Ramos (cell line): Measurements from ENCODE around the gene HSDL1.

Source experiments
- in situ Hi-C: fragments of 300-500 bp; cut with MboI; formaldehyde crosslinking; loops from one replicate; pipeline ENCODE4 v1.14.3; 2022; ENCODE audit warnings: low sequenced_read_pairs; ENCODE audit not compliant: unreplicated experiment

Gene HSDL1

DNA sequence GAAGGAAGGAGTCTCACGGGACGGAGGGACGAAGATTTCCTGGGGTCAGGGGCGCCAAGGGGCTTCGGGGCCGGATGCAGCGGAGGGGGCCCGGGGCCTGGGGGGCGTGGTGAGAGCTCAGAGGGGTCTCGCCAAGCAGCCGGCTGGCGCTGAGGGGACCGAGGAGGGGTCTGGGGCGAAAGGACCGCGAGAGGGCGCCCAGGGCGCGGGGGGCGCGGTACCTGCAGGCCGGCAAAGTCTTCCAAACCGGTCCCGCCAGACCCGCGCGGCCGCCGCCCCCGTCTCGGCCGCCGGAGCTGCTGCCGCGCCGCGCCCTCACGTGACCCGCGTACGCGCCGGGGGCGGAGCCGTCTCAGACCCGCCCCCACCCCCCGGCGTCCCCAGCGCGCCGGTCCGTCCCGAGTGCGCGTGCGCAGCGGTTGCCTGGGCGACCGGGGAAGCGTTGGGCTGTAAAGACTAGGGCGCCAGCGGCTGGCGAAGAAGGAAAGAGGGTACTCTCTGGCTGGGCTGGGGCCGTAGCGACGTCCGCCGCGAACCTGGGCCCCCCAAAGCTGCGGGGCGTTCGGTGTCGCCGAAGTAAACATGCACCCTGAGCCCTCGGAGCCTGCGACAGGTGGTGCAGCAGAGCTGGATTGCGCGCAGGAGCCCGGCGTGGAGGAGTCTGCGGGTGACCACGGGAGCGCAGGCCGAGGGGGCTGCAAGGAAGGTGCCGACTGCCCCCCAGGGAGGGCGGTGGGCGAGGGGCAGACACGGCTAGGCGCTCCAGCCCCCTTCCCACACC, at the start of gene HSDL1, which contains the start of gene DNAAF1:
Gene HSDL1 (minus strand): TSS at position 319 of the 781 bp plus-strand sequence. CDS start 13,856 bp downstream, outside the sequence.
Gene DNAAF1 (plus strand): TSS at position 450 of the 781 bp plus-strand sequence. CDS start 133 bp downstream, at position 583.
- in situ Hi-C loops, result no loop called here

DNA sequence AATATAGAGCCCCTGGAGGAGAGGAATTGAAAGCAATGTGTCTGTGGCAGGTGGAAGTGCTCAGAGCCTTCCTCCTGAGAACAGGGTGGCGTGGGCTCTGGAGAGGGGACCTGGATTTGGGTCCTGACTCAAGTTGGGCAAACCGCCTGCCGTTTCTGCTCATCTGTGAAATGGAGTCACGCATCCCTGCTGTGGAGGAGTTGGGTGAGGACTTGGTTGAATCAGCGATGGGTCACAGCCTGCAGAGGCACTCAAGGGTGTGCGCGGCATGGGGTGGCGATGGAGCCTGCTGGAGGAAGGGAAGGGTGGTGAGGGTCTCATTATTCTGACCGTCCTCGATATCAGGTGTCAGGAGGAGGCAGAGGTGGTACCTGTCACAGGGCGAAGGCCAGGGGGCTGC, 49.0 kb upstream of the HSDL1 start:
- in situ Hi-C loops, result no loop called here

DNA sequence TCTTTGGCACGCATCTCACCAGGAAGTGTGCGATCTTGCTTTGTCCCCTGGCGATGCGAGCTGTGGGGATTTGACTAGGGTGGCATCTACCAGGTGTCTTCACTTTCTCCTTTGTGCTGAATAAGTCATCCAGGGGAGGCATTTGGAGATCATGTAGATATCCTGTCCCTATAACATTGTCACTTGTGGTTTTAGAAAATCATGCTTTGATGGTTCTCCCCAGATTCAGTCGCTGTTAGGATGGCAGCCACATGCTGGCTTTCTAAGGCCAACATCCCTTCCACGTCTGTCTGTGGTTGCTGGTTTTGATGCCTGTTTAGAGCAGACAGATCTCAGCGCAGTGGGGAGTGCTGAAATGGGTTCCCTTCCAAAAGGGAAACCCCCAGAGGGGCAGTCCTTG, 48.5 kb upstream of the HSDL1 start:
- in situ Hi-C loops, result no loop called here

DNA sequence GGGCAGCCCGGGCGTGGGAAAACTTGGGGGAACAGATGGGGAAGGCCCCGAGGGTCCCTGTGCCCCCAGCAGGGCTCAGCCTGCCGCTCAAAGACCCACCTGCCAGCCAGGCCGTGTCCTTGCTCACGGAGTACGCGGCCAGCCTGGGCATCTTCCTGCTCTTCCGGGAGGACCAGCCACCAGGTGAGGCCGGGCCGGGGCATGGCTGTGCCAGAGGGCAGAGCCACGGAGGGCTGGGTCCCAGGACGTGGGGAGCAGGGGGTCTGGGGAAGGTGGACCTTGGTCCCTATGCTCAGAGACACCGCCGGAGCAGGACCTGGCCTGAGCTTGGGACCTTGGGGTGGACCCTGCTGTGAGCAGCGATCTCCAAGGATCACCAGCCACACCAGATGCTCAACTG, 46.5 kb upstream of the HSDL1 start:
- in situ Hi-C loops, result no loop called here

DNA sequence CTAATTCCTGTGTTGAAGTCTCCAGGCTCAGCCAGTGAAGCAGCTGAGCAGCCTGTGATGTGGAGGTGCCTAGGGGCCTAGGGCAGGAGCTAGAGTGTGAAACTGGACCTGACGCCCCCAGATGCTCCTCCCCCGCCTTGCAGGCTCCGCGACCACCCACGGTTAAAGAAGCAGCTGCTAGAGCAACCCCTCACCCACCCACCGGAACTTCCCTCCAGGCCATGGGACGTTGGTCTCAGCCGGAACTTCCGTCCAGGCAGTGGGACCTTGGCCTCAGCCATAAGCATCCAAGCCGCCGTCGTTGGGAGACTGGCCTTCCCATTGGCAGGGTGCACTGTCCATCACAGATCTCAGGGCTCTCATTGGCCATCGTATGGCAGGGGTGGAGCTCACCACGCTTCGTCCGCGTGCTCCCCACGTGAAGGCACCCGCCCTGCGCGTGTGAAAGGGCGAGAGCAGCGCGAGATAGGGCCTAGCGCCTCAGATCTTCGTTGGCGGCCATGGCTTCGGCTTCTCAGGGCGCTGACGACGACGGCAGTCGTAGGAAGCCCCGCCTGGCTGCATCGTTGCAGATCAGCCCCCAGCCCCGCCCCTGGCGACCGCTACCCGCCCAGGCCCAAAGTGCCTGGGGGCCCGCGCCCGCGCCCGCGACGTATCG, 45.9 kb upstream of the HSDL1 start, which contains the start of gene ADAD2:
Gene ADAD2 (plus strand): TSS at position 427 of the 658 bp plus-strand sequence. CDS start 74 bp downstream, at position 501.
- in situ Hi-C loops, result no loop called here

DNA sequence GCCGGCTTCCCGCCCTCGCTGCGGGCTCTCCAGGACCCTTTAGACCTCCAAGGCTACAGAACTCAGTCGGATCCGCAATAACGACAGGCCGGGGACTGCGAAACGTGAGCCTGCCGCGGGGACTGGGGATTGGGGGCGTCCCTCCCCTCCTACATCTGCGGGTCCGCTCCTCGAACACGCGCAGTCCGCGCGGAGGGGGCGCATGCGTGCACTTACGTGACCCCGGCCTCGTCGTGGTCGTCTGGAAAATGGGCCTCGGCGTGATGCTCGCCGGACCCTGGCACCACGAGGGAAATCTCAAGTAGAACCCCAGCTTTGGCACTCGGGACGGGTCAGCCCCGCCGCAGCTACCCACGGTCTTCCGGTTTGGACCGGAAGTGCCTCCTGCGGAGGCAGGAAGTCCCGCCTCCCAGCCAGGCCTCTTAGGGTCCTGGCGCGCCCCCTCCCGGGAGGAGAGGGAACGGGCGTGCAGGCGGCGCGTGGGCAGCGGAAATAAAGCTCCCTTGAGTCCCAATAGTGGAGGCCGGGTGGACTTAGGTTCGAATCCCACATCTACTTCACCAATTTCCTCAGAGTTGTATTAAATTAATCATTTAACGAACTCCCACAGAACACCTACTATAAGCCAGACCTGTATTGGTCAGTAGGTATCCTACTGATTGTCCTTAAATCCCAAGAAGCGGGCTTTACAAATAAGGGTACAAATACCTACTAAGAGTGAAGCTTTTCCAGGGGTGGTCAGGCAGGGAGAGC, 41.9 kb upstream of the HSDL1 start, which contains the start of gene TAF1C:
Gene TAF1C (minus strand): TSS at position 373 of the 753 bp plus-strand sequence. CDS start 2,069 bp downstream, outside the sequence.
- in situ Hi-C loops, result loop anchor here (5.0 kb wide), 1 partner anchor 100 kb away; no protein-coding TSS in a partner anchor

DNA sequence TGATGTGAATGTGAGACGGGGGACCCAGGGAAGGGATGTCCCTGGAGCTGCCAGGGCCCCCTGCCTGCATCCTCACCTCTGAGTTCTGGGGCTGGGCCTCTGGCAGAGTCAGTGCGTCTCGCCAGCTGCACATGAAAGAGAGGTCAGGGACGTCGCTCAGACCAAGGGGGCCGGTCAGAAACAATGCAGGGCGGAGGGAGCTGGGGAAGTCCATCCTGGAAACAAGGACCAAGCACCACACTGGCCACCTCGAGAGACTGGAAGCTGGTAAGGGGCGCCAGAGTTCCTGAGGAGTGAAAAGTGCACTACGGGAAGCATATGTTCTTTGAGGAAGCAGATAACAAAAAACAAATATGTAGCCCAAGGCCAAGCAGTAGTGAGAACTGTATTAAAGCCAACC, 39.8 kb upstream of the HSDL1 start:
- in situ Hi-C loops, result loop anchor here (5.0 kb wide), 1 partner anchor 97 kb away; no protein-coding TSS in a partner anchor

DNA sequence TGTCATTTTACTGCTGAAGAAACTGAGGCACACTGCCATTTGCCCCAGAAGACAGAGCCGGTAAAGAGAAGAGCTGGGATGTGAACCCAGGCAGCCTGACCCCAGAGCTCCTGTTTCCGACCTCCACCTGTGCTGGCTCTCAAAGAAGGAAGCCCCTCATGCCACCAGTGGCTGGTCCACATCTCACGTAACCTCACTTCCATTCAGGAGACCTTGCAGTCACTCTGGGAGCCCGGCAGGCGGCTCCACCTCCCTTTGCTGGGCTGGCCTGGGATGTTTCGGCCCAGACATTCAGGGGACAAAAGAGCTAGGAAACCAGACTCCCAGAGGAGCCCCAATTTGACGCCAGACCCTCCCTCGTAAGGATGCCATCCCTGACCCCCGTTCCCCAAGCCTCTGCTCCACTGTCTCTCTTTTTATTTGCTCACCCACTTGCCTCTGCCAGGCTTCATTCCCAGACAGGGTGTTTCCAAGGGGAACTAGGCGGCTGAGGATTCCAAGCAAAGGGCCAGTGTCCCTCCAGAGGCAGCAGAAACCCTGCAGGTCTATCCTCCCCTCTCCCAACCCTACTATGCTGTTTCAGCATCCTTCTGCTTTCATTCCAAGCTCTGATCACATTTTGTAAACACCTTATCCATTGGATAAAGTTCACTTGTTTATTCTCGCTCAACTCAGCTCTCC, 39.1 kb upstream of the HSDL1 start:
- in situ Hi-C loops, result no loop called here

DNA sequence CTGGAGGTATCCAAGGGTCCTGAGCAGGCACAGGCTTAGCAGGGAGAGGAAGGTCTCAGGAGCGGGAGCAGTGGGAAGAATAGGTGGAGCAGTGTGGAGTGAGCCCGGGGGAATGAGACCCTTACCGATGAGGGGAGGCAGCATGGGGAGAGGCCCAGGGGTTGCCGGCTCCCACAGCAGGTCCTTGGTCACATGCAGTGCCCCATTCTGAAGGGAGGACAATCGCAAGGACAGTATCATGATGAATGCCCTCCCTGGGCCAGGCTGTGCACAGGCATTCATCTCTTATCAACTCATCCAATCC, 38.5 kb upstream of the HSDL1 start:
- in situ Hi-C loops, result no loop called here

DNA sequence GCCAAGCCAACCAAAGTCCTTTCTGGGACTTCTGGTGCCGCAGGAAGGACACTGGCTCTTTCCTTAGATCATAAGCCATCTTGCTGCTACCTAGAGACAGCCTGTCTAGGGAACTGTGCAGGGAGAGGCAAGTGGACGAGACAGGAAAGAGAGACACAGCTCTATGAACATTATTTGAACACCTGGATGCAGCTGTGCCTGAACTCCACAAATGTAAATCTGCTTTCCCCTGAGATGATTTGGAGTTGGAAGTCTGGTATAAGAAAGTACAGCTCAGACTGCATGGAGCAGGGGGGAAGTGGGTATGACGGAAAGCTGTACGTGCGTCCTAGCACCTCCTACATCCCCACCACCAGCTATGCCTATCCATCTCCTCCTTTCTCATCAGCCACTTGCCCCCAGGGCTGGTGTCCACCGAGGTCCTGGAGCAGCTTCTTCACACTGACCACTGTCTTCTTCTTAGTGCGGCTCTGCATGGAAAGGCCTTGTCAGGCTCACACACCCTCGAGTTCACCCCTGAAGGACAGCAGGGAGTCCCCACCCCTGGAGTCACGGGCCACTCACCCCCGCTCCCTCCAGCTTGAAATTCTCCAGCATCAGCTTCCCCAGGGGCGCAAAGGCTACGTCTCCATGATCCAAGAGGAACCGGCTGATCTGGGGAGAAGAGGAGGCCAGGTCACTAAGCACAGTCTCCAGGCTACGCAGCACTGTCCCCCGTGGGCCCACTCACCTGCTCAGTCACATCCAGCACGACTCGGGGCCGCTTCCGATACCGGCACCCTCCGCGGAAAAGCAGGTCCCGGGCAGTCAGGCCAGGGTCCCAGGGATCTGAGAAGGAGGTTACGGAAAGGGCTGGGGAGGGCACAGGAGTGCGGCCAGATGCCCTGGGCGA, 37.9 kb upstream of the HSDL1 start:
- in situ Hi-C loops, result no loop called here

DNA sequence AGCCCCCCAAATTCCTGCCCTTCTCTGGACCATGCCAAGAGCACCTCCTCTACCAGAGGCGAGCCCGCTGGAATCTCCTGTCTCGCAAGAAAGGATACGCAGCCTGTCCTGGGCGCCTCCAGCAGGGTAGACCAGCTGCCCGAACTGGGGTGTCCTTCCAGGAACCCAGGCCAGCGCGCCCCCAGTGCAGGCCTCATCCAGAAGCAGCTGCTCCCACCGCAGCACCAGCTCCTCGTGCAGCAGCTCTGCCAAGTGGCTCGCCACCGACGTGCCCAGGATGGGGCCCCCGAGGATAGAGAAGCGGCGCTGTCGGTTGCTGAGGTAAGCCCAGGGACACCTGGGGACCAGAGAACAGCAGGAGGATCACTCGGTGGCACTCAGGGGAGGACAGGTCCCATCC, 37.1 kb upstream of the HSDL1 start:
- in situ Hi-C loops, result no loop called here

DNA sequence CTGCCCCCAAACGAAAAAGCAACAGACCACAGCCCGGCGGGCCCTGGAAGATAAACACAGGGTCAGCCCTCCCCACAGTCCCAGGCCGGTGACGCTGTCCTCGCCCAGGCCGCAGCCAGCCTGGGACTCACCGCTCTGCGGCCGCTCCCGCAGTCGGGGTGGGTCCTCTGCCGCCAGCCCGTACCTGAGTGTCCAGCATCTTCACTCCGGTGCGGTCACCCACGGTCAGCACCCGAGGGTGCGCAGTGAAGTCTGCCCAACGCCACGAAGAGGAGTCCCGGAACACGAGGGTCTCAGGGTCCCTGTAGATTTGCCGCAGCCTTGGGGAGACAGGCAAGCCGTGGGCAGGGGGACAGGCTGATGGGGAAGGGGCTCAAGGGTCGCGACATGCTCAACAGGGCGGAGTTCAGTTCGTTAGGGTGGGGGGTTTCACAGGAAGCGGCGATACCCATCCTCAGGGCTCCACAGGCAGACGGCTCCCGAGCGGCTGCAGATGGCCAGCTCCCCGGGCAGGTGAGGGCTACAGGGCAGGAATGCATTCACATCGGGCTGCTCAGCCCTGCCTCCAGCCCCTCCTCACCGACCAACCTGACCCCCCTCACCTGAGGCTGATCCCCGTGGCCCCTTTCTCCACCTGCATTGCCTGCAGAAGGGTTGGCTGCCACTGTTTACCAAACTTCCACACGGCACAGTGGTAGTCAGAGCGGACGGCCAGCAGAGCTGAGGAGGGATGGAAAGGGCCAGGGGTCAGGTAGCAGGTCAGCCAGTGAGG, 36.4 kb upstream of the HSDL1 start:
- in situ Hi-C loops, result no loop called here

DNA sequence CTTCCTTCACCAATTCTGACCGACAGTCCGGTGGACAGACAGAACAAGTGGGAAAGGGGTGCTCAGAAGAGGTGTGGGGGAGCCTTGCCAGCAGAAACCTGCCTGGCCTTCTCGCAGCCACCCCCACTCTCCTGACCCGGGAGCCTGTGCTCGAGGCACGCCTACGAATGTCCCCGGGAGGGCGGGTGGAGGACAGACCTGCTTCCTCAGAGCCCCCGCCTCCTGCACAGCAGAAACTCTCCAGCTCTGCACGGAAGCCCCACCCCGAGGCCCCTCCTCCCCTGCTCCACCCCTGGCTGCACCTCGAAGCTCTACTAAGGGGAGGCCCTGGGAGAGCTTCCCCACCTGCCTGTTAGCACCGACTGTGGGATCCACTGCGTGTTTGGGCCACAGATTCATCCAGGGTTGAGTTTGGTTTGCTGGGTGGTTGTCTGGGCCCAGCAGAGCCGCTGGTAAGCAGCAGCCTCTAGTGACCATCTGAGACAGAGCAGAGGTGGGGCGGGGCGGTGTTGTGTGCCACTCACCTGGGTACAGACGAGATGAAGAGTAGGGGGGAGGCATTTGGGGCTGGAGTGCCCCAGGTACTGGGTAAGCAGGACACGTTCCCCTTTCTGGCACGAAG, 35.7 kb upstream of the HSDL1 start:
- in situ Hi-C loops, result no loop called here

DNA sequence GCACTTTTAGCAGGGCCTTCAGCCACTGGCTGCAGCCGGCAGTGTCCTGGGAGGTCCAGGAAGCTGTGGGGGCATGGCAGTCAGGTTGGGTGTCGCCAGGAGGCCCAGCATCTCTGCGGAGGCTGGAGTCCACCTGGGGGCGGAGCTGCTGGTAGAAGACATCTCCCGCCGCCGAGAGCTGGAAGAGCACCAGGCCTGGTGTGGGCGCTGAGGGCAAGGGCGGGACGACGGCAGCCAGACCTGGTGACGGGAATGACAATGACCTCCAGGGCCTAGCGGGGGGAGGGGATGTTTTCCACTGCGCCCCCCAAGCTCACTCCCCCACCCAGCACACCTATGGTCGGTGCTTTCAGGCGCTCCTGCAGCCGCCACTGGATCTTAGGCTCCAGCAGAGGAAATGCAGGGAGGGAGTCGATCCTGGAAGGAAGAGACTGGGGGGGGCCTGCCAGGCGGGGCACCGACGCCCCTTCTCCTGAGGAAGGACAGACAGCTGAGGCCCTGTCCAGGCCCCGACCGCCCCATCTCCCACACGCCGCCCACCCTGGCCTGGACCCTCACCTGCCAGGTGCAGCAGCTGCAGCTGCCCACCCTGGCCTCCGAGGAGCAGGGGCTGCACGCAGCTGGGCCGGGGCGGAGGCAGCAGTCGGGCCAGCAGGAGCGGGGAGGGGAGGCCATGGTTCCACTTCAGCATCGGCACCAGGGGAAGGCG, 34.8 kb upstream of the HSDL1 start:
- in situ Hi-C loops, result no loop called here

DNA sequence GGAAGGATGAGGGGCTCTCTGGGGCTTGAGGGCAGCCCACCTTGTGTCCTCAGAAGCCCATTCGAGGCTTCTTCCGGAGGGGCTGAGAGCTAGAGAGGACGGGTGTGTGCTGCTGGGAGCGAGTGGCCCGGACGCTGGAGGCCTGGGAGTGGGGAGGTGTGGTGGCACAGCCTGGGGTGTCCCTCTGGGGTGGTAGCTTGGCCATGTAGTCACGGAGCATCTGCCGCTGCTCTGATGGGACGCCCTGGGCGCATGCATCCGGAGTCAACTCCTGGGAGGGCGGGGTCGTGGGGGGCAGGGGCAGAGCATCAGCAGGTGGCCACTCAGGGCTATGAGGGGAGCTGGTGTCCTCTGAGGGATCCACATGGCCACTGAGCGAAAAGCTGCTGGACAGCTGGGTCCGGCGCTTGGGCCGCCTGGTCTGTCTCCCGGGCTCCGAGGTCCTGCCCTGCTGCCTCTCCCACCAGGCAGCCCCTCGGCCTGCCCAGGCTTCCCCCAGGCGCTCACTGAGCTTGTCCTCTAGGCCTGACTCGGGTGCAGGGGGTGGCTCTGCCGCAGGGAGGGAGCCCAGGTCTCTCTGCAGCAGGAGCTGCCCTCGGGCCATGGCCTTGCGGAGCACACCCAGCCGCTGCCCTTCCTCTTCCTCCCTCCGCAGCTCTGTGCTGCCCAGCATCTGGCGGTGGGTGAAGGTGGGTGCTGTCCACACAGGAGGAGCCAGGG, 34.1 kb upstream of the HSDL1 start:
- in situ Hi-C loops, result no loop called here

DNA sequence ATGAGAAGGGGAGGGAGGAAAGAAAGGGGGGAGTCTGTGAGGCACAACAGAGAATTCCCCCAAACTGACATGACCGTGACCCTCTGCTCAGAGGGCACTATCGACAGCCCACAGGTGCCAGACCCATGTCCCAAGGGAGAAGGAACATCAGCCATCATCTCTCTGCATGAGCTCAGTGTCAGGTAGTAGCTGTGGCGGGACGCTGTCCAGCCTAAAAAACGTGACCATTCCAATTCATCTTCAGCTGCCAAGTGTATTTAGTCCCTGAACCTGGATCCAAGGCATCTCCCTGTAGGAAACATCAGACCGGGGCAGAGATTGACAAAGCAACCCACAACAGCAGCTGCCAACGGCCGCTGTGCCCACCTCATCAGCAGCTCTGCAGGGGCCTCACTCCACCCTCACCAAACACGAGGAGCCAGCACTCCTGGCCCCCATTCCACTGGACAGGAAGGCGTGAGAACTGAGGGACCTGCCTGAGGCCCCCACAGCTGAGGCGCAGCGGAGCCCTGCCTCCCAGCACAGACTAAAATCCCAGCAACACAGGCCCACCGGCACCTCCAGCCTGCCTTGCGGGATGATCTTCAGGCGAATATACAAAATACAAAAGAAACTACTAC, 33.3 kb upstream of the HSDL1 start:
- in situ Hi-C loops, result no loop called here

DNA sequence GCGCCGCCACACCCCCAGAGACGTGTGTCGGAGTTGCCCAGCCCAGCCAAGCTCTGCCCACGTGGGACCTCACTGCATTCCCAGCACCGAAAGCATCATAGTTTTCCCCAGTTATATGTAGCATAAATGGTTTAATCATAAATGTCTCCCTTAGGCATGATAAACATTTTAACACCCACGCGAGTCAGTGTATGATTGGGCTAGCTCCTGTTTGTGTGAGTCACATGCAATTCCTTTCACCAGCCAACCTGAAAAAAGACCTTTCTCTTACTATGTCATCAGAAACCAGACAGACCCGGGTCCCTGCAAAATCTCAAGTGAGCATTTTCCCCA, 32.7 kb upstream of the HSDL1 start:
- in situ Hi-C loops, result no loop called here
